ENCODE results near the gene FBF1. TPM values are rescaled to one million over a fixed set of nuclear protein-coding genes. Genes with fewer than 3 reads are reported as not detected.

The FBF1 gene
- total RNA-seq, 2 experiments from 2014 or later, result 13.2 to 16.2 TPM

- intact Hi-C loops (cut with micrococcal nuclease), result no loop called here
- Mint-ChIP-seq H3K4me3 (no peak overlapping the region), H3K36me3 (ENCODE audit: low read depth) (peaks cover 3% of the 10 kb centered on the region), H3K27me3 (no peaks in the 10 kb centered on the region), H3K27ac (no peak overlapping the region), H3K9me3 (no peaks in the 10 kb centered on the region), H3K4me1 (ENCODE audit: low read depth) (no peaks in the 10 kb centered on the region)
- ATAC-seq, result no peak
- ChIA-PET CTCF (interaction anchor here (0.9 to 2.0 kb wide), 6 partner anchors 9 to 164 kb away, joined by 3 to 8 read pairs (median 3); partner anchors contain the start of gene MRPL38), POLR2A (interaction anchor here (0.5 kb wide), 1 partner anchor 39 kb away, joined by 3 read pairs; no protein-coding TSS in a partner anchor)
- no peak for DNase-seq
- TF ChIP-seq CTCF (IDR thresholded peaks at IDR 0.05), result no peak
These were observed 23.5 kb downstream of the FBF1 start for GRCh38 chr17:75917141-75917916.

GRCh38 chr17:75915268-75915667, 25.6 kb downstream of the FBF1 start:
- H3K4me1 Mint-ChIP-seq (ENCODE audit: low read depth), result no peaks in the 10 kb centered on the region
- ChIA-PET CTCF (interaction anchor here (1.2 to 2.0 kb wide), 4 partner anchors 10 to 99 kb away, joined by 3 to 8 read pairs (median 6); partner anchors contain the start of gene MRPL38), POLR2A (interaction anchor here (0.8 kb wide), 1 partner anchor 13 kb away, joined by 3 read pairs; no protein-coding TSS in a partner anchor)
- no peak for TF ChIP-seq CTCF (IDR thresholded peaks at IDR 0.05)
- no peak overlapping the region for H3K4me3 Mint-ChIP-seq
- H3K9me3 Mint-ChIP-seq, result no peaks in the 10 kb centered on the region
- peaks cover 3% of the 10 kb centered on the region for H3K36me3 Mint-ChIP-seq (ENCODE audit: low read depth)
- intact Hi-C loops (cut with micrococcal nuclease), result no loop called here
- no peak for DNase-seq
- ATAC-seq, result no peak
- H3K27ac Mint-ChIP-seq, result no peak overlapping the region
- no peaks in the 10 kb centered on the region for H3K27me3 Mint-ChIP-seq

- H3K4me3 Mint-ChIP-seq, result no peak overlapping the region
- ATAC-seq (no peak), DNase-seq (no peak)
- intact Hi-C loops (cut with micrococcal nuclease), result no loop called here
- no peak overlapping the region for H3K27ac Mint-ChIP-seq
- no peaks in the 10 kb centered on the region for H3K27me3 Mint-ChIP-seq
- ChIA-PET POLR2A (interaction anchor here (0.8 kb wide), 1 partner anchor 12 kb away, joined by 3 read pairs; no protein-coding TSS in a partner anchor), CTCF (interaction anchor here (1.2 kb wide), 1 partner anchor 13 kb away, joined by 3 read pairs; no protein-coding TSS in a partner anchor)
- H3K4me1 Mint-ChIP-seq (ENCODE audit: low read depth), result peaks cover 2% of the 10 kb centered on the region
- no peak for TF ChIP-seq CTCF (IDR thresholded peaks at IDR 0.05)
- H3K9me3 Mint-ChIP-seq, result no peaks in the 10 kb centered on the region
- peaks cover 3% of the 10 kb centered on the region for H3K36me3 Mint-ChIP-seq (ENCODE audit: low read depth)
These were observed 26.1 kb downstream of the FBF1 start for GRCh38 chr17:75914643-75915267.

GRCh38 chr17:75913537-75914210, 27.2 kb downstream of the FBF1 start:
- TF ChIP-seq CTCF (IDR thresholded peaks at IDR 0.05), result no peak
- Mint-ChIP-seq H3K9me3 (no peaks in the 10 kb centered on the region), H3K4me1 (ENCODE audit: low read depth) (peaks cover 2% of the 10 kb centered on the region), H3K27ac (no peak overlapping the region), H3K27me3 (no peaks in the 10 kb centered on the region), H3K36me3 (ENCODE audit: low read depth) (peaks cover 4% of the 10 kb centered on the region), H3K4me3 (no peak overlapping the region)
- DNase-seq (no peak), ATAC-seq (no peak)
- CTCF ChIA-PET, result no interaction called here
- POLR2A ChIA-PET, result interaction anchor here (0.5 kb wide), 1 partner anchor 332 kb away, joined by 3 read pairs; no protein-coding TSS in a partner anchor
- intact Hi-C loops (cut with micrococcal nuclease), result no loop called here

All from activated CD8-positive, alpha-beta T cell treated with anti-CD3 and anti-CD28 coated beads for 36 hours (primary cell).